ENCODE measurements around the gene NPPB.
A peak's percentile ranks its signal among the peaks of the same experiment; 100 is the strongest.

NPPB gene

GRCh38 chr1:11880911-11881748, 22.4 kb upstream of the NPPB start:
- peak; percentile 36 for DNase-seq

DNA sequence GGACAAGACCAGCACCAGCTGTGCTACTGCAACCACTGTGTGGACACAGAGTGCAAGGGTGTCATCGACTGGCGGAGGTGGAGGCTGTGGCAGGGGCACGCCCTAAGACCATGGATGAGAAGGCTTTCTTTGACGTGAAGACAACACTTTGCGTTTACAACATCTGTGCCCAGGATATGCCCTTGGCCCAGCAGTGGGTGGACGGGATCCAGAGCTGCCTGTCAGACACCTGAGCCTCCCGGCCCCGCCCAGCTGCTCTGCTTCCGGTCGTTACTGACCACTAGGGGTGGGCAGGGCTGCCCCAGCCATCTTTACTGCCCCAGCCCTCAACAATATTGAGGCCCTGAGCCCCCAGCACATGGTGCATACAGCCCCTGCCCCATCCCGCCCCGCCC, 21.4 kb upstream of the NPPB start:
- DNase-seq, result no peak

DNA sequence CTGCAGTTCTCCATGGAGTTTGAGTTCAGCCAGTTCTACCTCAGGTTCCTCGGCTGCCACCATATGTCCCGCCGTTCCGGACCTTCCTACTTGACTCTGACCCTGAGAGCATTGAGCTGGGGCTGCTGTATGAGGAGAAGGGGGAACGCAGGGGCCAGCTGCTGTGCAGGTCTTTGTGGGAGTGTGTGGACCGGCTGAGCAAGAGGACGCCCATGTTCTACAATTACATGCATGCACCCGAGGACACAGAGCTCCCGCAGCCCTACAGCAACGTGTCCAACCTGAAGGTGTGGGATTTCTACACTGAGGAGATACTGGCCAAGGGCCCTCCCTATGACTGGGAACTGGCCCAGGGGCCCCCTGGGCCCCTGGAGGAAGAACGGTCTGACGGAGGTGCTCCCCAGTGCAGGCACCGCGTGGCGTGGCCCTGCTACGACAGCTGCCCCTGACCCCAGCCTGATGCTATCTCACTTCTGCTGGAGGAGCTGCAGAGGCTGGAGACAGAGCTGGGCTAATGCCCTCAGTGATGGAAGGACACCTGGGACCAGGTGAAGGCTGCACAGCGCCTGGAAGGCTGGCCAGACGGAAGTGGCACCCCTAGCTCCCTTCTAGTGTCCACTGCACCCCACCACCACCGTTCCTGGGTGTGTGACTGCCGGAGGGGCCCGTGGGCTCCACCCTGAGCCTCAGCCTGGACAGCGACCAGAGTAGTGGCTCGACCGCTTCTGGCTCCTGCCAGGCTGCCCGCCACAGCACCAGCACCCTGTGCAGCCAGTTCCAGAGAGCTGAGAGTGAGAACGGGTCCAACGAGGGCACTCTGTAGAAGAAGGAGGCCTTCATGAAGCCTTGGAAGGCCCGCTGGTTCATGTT, 20.8 kb upstream of the NPPB start:
- no peak for DNase-seq

GRCh38 chr1:11878891-11879190, 20.1 kb upstream of the NPPB start:
- DNase-seq, result no peak

GRCh38 chr1:11878081-11878890, 19.5 kb upstream of the NPPB start:
- no peak for DNase-seq

- DNase-seq, result no peak
Observed at GRCh38 chr1:11877074-11877473, 18.3 kb upstream of the NPPB start.

GRCh38 chr1:11875094-11875493, 16.3 kb upstream of the NPPB start:
- no peak for DNase-seq

DNA sequence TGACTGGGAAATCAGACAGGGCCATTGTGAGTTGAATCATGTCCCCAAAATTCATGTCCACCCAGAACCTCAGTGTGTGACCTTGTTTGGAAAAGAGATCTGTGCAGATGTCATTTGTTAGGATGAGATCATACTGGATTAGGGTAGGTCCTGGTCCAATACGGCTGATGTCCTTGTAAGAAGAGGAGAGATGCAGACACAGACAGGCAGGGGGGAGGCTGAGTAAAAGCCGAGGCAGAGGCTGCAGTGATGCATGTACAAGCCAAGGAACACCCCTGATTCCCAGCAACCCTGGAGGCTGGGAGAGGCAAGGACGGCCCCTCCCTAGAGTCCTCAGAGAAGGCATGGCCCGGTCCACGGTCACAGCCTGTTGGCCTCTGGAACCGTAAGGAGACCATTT, 15.9 kb upstream of the NPPB start:
- DNase-seq, result no peak

GRCh38 chr1:11874258-11874562, 15.5 kb upstream of the NPPB start:
- DNase-seq, result no peak

GRCh38 chr1:11873395-11874257, 14.9 kb upstream of the NPPB start:
- DNase-seq, result no peak

GRCh38 chr1:11872545-11872944, 13.8 kb upstream of the NPPB start:
- DNase-seq, result no peak

GRCh38 chr1:11869650-11870207, 11.0 kb upstream of the NPPB start:
- no peak for DNase-seq

DNA sequence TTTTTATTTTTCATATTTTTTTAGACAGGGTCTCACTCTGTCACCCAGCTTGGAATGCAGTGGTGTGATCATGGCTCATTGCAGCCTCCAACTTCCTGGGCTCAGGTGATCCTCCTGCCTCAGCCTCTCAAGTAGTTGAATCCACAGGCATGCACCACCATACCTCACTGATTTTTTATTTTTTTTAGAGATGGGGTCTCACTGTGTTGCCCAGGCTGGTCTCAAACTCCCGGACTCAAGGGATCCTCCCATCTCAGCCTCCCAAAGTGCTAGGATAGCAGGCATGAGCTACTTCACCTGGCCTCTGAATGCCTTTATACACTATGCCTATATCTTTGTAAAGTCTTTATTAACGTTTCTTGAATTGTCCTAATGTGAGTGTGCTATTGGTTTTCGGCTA, 10.4 kb upstream of the NPPB start:
- DNase-seq, result no peak

GRCh38 chr1:11868331-11868980, 9.7 kb upstream of the NPPB start:
- DNase-seq, result no peak

GRCh38 chr1:11862890-11863289, 4.1 kb upstream of the NPPB start:
- peak; percentile 44 for DNase-seq

GRCh38 chr1:11860587-11860986, 1.8 kb upstream of the NPPB start:
- no peak for DNase-seq

GRCh38 chr1:11860083-11860482, 1.3 kb upstream of the NPPB start:
- no peak for DNase-seq

DNA sequence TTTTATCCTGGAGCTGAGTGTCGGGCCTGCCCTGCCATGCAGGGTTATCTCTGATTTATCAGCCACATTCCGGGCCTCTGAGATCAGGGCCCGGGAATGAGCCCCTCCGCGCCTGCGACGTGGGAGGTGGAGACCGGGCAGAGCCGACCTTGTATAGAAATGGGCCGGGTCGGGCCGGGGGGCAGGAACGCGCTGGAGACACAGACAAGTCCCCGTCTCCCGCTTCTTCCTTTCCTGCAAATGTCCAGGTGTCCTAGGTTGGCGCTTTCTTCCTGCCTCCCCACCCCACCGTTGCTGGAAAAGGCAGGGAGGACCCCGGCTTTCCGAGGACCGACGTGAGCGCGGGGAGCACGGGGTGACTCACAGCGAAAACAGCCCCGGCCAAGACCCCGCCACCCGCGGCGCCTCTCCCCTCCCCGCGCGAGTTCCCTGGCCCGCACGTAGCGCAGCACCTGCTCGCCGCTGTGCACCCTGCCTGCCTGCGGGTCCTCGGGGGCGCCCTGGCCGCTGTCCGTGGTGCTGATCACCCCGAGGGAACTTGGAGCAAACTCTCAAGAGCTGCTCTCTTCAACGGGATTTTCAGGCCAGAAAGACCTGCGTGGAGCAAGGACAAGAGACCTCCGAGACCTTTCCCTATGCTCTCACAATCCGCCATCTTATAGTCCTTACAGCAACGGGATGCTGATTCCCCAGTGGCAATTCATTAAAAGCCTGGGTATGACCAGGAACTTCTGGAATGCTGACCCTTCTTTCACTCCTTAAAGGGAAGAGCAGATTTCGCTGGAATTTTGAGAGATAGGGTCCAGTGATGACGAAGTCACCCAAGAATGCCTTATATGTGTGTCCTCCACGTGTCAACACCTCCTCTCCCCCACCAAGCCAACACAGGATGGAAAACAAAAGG, 475 bp upstream of the NPPB start:
- peak; percentile 87 for DNase-seq

DNA sequence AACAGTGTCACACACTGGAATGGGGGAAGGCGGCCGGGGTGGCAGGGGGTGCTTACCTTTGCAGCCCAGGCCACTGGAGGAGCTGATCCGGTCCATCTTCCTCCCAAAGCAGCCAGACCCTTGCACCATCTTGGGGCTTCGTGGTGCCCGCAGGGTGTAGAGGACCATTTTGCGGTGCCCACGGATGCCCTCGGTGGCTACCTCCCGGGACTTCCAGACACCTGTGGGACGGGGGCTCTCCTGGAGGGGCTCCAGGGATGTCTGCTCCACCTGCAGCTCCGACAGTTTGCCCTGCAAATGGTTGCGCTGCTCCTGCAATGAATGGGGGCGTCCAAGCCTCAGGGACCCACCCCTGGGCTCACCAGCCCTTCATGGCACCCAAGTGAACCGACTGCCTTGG, 587 bp downstream of the NPPB start:
- DNase-seq, result no peak

- DNase-seq, result no peak
Observed at GRCh38 chr1:11857164-11857851, 1.4 kb downstream of the NPPB start.
